HCT116 (cell line): ENCODE results near the gene THSD4. TPM values are rescaled to one million over a fixed set of nuclear protein-coding genes. Genes with fewer than 3 reads are reported as not detected.

Experiments used
- ATAC-seq: fragments of 200-7000 bp; cut with Tn5 transposase; 2 replicates; pipeline ENCODE4 v1.9.1; 2020; ENCODE audit warnings: mild to moderate bottlenecking, moderate library complexity
- BruUV-seq: library from RNA; stranded (reverse); fragments of 400-500 nt; replicated peaks from 2 replicates; lab custom pipeline; 2021; lab: Mats Ljungman, UMichigan
- CTCF ChIA-PET: fragments of 300-600 bp; sonication (Branson Sonifier 250); formaldehyde crosslinking; loops from one replicate; lab custom pipeline; 2021; ENCODE audit warnings: antibody characterized with exemption; lab: Charles Lee
- POLR2A ChIA-PET: fragments of 300-600, 350-600 bp; sonication (Branson Sonifier 250); formaldehyde crosslinking; loops from one replicate; lab custom pipeline; 2021; ENCODE audit warnings: antibody characterized with exemption; lab: Charles Lee
- RAD21 ChIA-PET, 2 experiments: fragments of 300-600 bp; sonication (Branson Sonifier 250); formaldehyde crosslinking; loops; one replicate each; lab custom pipeline; 2023; ENCODE audit warnings: low total read pairs in 2 of 2; ENCODE audit not compliant: uncharacterized antibody in 2 of 2, unreplicated experiment in 2 of 2, low non-redundant PET in 1 of 2; lab: Charles Lee
- DNase-seq: peaks from one replicate; pipeline ENCODE4 v3.0.0-alpha.2; 2010; ENCODE audit warnings: low read depth, low spot score
- H2AFZ ChIP-seq: fragments of 200-600 bp; shearing (Covaris generic), sonication (generic); 2 replicates; pipeline ENCODE4 v1.6.1; 2017; ENCODE audit warnings: low read depth, mixed run types, mixed read lengths, antibody characterized with exemption, low read length; ENCODE audit not compliant: poor library complexity, severe bottlenecking
- H3K27ac ChIP-seq: 2 replicates; pipeline ENCODE4 v1.5.1; 2012; ENCODE audit warnings: low read depth, low read length
- H3K27me3 ChIP-seq: fragments of 200-600 bp; sonication (generic); 2 replicates; pipeline ENCODE4 v1.6.1; 2016; ENCODE audit warnings: mixed run types, low read length, mixed read lengths; ENCODE audit not compliant: insufficient read depth
- H3K36me3 ChIP-seq, 2 experiments: fragments of 200-500 bp in 1 of 2; fragments of 200-600 bp in 1 of 2; sonication (Bioruptor generic) in 1 of 2; sonication (generic) in 1 of 2; 2 replicates each; pipeline versions ENCODE4 v1.5.1 to v1.6.1; 2014 to 2016; ENCODE audit warnings: low read length in 2 of 2, inconsistent platforms in 1 of 2, mixed read lengths in 1 of 2, mixed run types in 1 of 2; ENCODE audit not compliant: insufficient read depth in 2 of 2, control insufficient read depth in 1 of 2
- H3K4me1 ChIP-seq, 2 experiments: fragments of 200-600 bp in 1 of 2; sonication (generic) in 1 of 2; 2 replicates each; pipeline versions ENCODE4 v1.5.1 to v1.6.1; 2012 to 2017; ENCODE audit warnings: low read length in 2 of 2, inconsistent platforms in 1 of 2, mild to moderate bottlenecking in 1 of 2, mixed read lengths in 1 of 2, mixed run types in 1 of 2, moderate library complexity in 1 of 2; ENCODE audit not compliant: insufficient read depth in 2 of 2, control insufficient read depth in 1 of 2
- H3K4me2 ChIP-seq: fragments of 200-600 bp; sonication (generic); 2 replicates; pipeline ENCODE4 v1.6.1; 2017; ENCODE audit warnings: mixed run types, low read length, mixed read lengths
- H3K4me3 ChIP-seq, 2 experiments: fragments of 200-600 bp in 1 of 2; sonication (generic) in 1 of 2; replicated peaks in 1 of 2; 2 replicates each; pipeline ENCODE4 v1.5.1; 2011 to 2016; ENCODE audit warnings: low read length in 2 of 2, control low read depth in 1 of 2, low read depth in 1 of 2, mild to moderate bottlenecking in 1 of 2, mixed read lengths in 1 of 2, mixed run types in 1 of 2
- H3K79me2 ChIP-seq: fragments of 200-600 bp; sonication (generic); 2 replicates; pipeline ENCODE4 v1.6.1; 2017; ENCODE audit warnings: mild to moderate bottlenecking, mixed run types, low read length, moderate library complexity, mixed read lengths; ENCODE audit not compliant: insufficient read depth
- H3K9ac ChIP-seq: fragments of 200-600 bp; sonication (generic); 2 replicates; pipeline ENCODE4 v1.6.1; 2016; ENCODE audit warnings: low read length, mixed read lengths
- H3K9me2 ChIP-seq: fragments of 200-600 bp; sonication (generic), shearing (Covaris generic); 2 replicates; pipeline ENCODE4 v1.6.1; 2017; ENCODE audit warnings: mixed run types, mild to moderate bottlenecking, moderate library complexity; ENCODE audit not compliant: insufficient read depth
- H3K9me3 ChIP-seq, 2 experiments: fragments of 200-500 bp in 1 of 2; fragments of 200-600 bp in 1 of 2; sonication (Bioruptor generic) in 1 of 2; sonication (generic) in 1 of 2; 2 replicates each; pipeline ENCODE4 v1.6.1; 2014 to 2017; ENCODE audit warnings: low read length in 2 of 2, mixed read lengths in 2 of 2, inconsistent platforms in 1 of 2, low read depth in 1 of 2, mild to moderate bottlenecking in 1 of 2, mixed run types in 1 of 2, moderate library complexity in 1 of 2; ENCODE audit not compliant: control insufficient read depth in 1 of 2, insufficient read depth in 1 of 2
- H4K20me1 ChIP-seq: fragments of 200-600 bp; sonication (generic), shearing (Covaris generic); 2 replicates; pipeline ENCODE4 v1.6.1; 2017; ENCODE audit warnings: mixed run types, mild to moderate bottlenecking, moderate library complexity; ENCODE audit not compliant: insufficient read depth
- CBX3 ChIP-seq: IDR thresholded peaks from 2 replicates; pipeline ENCODE4 v1.6.1; 2012; ENCODE audit warnings: low read depth
- CEBPB ChIP-seq: IDR thresholded peaks from 2 replicates; pipeline ENCODE4 v1.6.1; 2012; ENCODE audit warnings: low read depth
- CTCF ChIP-seq, 3 experiments: fragments of 200-600 bp in 1 of 3; sonication (generic) in 1 of 3; IDR thresholded peaks in 2 of 3; conservative IDR thresholded peaks in 1 of 3; 2 replicates each; pipeline ENCODE4 v1.5.1; 2012 to 2017; ENCODE audit warnings: low read depth in 2 of 3, low read length in 2 of 3, antibody characterized with exemption in 1 of 3, borderline replicate concordance in 1 of 3, control low read depth in 1 of 3, mild to moderate bottlenecking in 1 of 3, mixed read lengths in 1 of 3, mixed run types in 1 of 3, moderate library complexity in 1 of 3; ENCODE audit not compliant: insufficient read depth in 1 of 3
- EGR1 ChIP-seq: IDR thresholded peaks from 2 replicates; pipeline ENCODE4 v1.6.1; 2012; ENCODE audit warnings: low read depth
- ELF1 ChIP-seq: IDR thresholded peaks from 2 replicates; pipeline ENCODE4 v1.6.1; 2012; ENCODE audit warnings: low read depth, borderline replicate concordance
- EZH2phosphoT487 ChIP-seq: fragments of 200-600 bp; IDR thresholded peaks from 2 replicates; pipeline ENCODE4 v1.6.1; 2018; ENCODE audit warnings: antibody characterized with exemption, borderline replicate concordance
- MAX ChIP-seq: IDR thresholded peaks from 2 replicates; pipeline ENCODE4 v1.6.1; 2012
- REST ChIP-seq: IDR thresholded peaks from 2 replicates; pipeline ENCODE4 v1.6.1; 2012; ENCODE audit warnings: low read depth
- SRF ChIP-seq: IDR thresholded peaks from 2 replicates; pipeline ENCODE4 v1.6.1; 2012; ENCODE audit warnings: low read depth
- TCF7L2 ChIP-seq: IDR thresholded peaks from 2 replicates; pipeline ENCODE4 v1.7.0; 2011; ENCODE audit warnings: borderline replicate concordance, inconsistent platforms; ENCODE audit not compliant: insufficient read depth, insufficient read length; ENCODE audit errors: extremely low read depth
- ZBTB33 ChIP-seq: IDR thresholded peaks from 2 replicates; pipeline ENCODE4 v1.6.1; 2011; ENCODE audit warnings: mild to moderate bottlenecking, low read length, moderate library complexity; ENCODE audit not compliant: insufficient replicate concordance; ENCODE audit errors: extremely low read depth
- ZNF274 ChIP-seq: fragments of 200-500 bp; sonication (Bioruptor generic); IDR thresholded peaks from 2 replicates; pipeline ENCODE4 v1.6.1; 2014; ENCODE audit warnings: mild to moderate bottlenecking, low read depth, low read length, inconsistent platforms
- intact Hi-C: fragments of 100-400 bp; cut with micrococcal nuclease; formaldehyde crosslinking; loops from 2 replicates; pipeline ENCODE4 v1.10.0; 2022
- total RNA-seq: library from RNA; stranded (reverse); gene quantifications from one replicate; pipeline ENCODE4 v1.2.1, GENCODE V29; 2021; ENCODE audit not compliant: unreplicated experiment

THSD4 gene
- total RNA-seq, 1 experiment from 2014 or later: 30.5 TPM

- RAD21 ChIA-PET: no interaction called here
- Histone ChIP-seq H3K9ac (no peak overlapping the region), H3K79me2 (no peaks in the 10 kb centered on the region), H2AFZ (no peak overlapping the region), H3K4me3 (no peak overlapping the region), H3K4me1 (peaks cover 38 to 39% of the 10 kb centered on the region in 2 experiments), H4K20me1 (no peaks in the 10 kb centered on the region), H3K4me2 (no peak overlapping the region), H3K27ac (no peak overlapping the region), H3K27me3 (no peaks in the 10 kb centered on the region), H3K9me3 (no peaks in the 10 kb centered on the region), H3K36me3 (no peaks in the 10 kb centered on the region), H3K9me2 (no peaks in the 10 kb centered on the region)
- DNase-seq: no peak
- BruUV-seq: no TSS peak
- no peak for ATAC-seq
- POLR2A ChIA-PET: no interaction called here
- TF ChIP-seq CBX3: no peak
- no peak for TF ChIP-seq ZBTB33
- TF ChIP-seq MAX: no peak
- no peak for TF ChIP-seq EGR1
- TF ChIP-seq ZNF274: no peak
- no peak for TF ChIP-seq REST
- no peak for TF ChIP-seq ELF1
- TF ChIP-seq EZH2phosphoT487: no peak
- TF ChIP-seq TCF7L2: no peak
- no peak for TF ChIP-seq SRF
- TF ChIP-seq CTCF (IDR thresholded peaks at IDR 0.05 in 2 of 3, conservative IDR thresholded peaks at IDR 0.05 in 1 of 3; ENCODE audit: borderline replicate concordance in 1 of 3, insufficient read depth in 1 of 3, low read depth in 2 of 3, low read length in 2 of 3): no peak
- no peak for TF ChIP-seq CEBPB
- CTCF ChIA-PET: interaction anchor here (1.5 kb wide), 1 partner anchor 293 kb away, joined by 3 read pairs; no protein-coding TSS in a partner anchor
- intact Hi-C loops: no loop called here
Observed at GRCh38 chr15:71451130-71451529, 335.9 kb downstream of the THSD4 start.
